Fibroblast of the conjunctiva (primary cell): ENCODE data around the gene IL23R.
A peak's percentile ranks its signal among the peaks of the same experiment; 100 is the strongest.

Source experiments
- DNase-seq: peaks from one replicate; pipeline ENCODE4 v3.0.0-alpha.2; 2010; ENCODE audit warnings: low read depth

IL23R gene

GRCh38 chr1:67148516-67149178 lies 17.6 kb upstream of the IL23R start:
- DNase-seq: no peak

- DNase-seq: peak; percentile 72
Observed at GRCh38 chr1:67149179-67149770, 17.0 kb upstream of the IL23R start.

- no peak for DNase-seq
Observed at GRCh38 chr1:67150931-67151330, 15.3 kb upstream of the IL23R start.

GRCh38 chr1:67158401-67158800 lies 7.9 kb upstream of the IL23R start:
- DNase-seq: no peak

GRCh38 chr1:67159233-67159632 lies 7.0 kb upstream of the IL23R start:
- no peak for DNase-seq

- no peak for DNase-seq
Observed at GRCh38 chr1:67162954-67163353, 3.3 kb upstream of the IL23R start.

GRCh38 chr1:67165468-67166041 lies 699 bp upstream of the IL23R start:
- no peak for DNase-seq

GRCh38 chr1:67169496-67169895 lies 3.2 kb downstream of the IL23R start:
- no peak for DNase-seq

- no peak for DNase-seq
Observed at GRCh38 chr1:67169932-67170331, 3.7 kb downstream of the IL23R start.

- no peak for DNase-seq
Observed at GRCh38 chr1:67170751-67171573, 4.7 kb downstream of the IL23R start.

- DNase-seq: no peak
Observed at GRCh38 chr1:67171574-67171955, 5.3 kb downstream of the IL23R start.

GRCh38 chr1:67171978-67172377 lies 5.7 kb downstream of the IL23R start:
- no peak for DNase-seq

GRCh38 chr1:67173988-67174387 lies 7.7 kb downstream of the IL23R start:
- no peak for DNase-seq

- DNase-seq: no peak
Observed at GRCh38 chr1:67174716-67175284, 8.5 kb downstream of the IL23R start.

- no peak for DNase-seq
Observed at GRCh38 chr1:67175530-67176087, 9.4 kb downstream of the IL23R start.

- DNase-seq: no peak
Observed at GRCh38 chr1:67184838-67185421, 18.7 kb downstream of the IL23R start.

- no peak for DNase-seq
Observed at GRCh38 chr1:67188137-67188536, 21.9 kb downstream of the IL23R start.

- DNase-seq: no peak
Observed at GRCh38 chr1:67189953-67190352, 23.7 kb downstream of the IL23R start.

- no peak for DNase-seq
Observed at GRCh38 chr1:67190410-67190809, 24.2 kb downstream of the IL23R start.

- no peak for DNase-seq
Observed at GRCh38 chr1:67190942-67191341, 24.7 kb downstream of the IL23R start.

- no peak for DNase-seq
Observed at GRCh38 chr1:67191668-67192520, 25.6 kb downstream of the IL23R start.
